Mucosa of gallbladder (tissue), 1 donor: ENCODE measurements around the gene WWOX. TPM values are rescaled to one million over a fixed set of nuclear protein-coding genes. Genes with fewer than 3 reads are reported as not detected.
A peak's percentile ranks its signal among the peaks of the same experiment; 100 is the strongest.

ENCODE experiments used
- DNase-seq: peaks from one replicate; pipeline ENCODE4 v3.0.0-alpha.2; 2020; ENCODE audit warnings: low spot score
- total RNA-seq: library from RNA; stranded (reverse); gene quantifications from one replicate; pipeline ENCODE4 v1.2.1, GENCODE V29; 2021
- donor health status: DM: no; HTN: no; CAD: no.

Gene WWOX
- total RNA-seq, 1 donor from 2014 or later, result 28.2 TPM

DNA sequence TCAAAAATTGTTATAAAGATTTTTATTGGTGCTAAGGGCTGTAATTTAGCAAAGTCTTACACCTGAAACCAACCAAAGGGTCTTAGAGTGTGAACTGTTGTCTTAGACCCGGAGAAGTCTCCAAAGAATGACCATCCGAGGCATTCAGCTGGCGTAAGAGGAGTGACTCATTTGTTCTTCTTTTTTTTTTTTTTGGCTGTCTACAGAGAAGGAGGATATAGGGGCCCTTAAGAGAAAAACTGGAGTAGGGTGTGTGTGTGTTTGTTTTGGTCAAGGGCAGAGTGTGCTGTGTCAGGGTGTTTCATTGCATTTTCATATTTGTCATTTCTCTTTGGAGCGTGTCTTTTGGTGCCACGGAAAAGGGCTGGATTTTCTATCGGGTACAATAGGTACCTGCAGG is 508.0 kb downstream of the WWOX start:
- DNase-seq, result no peak

DNA sequence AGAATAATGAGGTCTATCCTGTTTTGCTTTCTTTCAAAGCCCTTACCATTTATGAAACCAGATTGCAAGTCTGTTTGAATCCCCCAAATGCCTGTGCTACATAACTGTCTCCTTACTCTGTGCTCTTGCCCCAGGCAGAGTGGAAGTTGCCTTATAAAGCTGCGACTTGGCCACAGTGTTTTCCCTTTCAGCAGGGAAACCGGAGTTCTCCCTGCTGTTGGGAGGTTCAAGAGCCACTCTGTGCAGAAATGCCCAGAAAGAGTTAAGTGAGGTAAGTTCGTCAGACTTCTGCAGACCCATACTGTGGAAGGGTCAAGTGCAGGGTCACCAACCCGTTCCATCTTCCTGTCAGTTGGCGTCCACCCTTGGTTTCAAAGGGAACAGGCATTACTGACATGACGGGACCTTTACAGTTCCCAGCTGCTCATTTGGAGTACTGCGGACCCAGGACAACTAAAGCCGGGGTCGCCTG is 508.9 kb downstream of the WWOX start:
- peak; percentile 24 for DNase-seq

DNA sequence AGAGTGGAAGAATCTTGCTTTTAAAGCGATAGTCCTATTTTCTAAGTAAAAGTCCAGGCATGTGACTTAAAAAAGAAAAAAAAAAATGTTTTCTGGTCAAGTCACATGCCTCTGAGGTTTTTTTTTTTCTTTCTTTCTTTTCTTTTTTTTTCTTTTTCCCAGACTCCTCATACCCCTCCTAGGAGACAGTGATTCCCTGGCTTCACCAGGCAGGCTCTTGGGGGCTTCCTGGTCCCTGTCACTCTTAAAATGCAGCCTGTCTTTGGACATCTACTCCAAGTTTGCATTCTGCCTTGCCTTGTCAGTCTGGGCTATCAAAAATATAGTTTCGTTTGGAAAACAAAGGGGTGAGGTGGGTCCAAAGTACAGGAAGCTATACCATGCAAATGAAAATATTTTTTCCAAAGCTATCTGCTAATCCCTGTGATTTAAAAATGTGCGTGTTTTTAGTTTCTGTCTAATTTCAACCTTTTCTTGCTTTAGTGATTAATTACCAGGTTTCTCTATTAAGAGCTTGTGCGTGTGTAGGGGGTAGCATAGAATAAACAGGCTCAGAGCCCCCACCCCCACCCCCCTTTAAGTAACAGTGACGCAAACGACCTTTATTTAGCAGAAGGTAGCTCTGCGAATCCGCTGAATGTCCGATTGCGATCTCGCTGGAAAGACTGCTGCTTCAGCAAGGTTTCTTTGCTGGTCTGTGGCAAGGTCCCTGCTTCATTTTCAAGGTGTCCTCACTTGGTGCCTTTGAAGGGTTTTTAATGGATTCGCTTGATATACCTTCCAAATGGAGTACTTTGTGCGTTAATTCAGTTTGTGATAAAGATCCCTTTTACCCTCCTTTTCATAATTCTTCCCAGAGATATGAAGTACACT is 510.2 kb downstream of the WWOX start:
- DNase-seq, result no peak

DNA sequence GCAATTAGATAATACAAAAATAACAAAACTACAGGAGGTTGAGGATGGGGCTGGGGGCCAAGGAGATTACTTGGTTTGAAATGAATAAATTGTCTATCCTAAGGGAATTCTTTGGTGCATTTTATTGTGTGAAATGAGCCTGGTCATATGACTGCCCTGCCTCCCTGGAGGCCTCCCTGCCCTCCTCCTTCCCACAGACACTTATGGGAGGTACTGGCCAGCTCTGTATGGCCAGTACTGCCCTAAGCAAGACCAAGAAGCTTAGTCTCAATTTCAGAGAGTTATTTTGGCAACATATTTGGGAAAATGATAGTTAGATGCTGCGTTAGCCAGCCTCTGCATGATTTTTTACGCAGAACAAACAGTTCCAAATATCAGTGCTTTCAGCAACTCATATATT is 511.9 kb downstream of the WWOX start:
- no peak for DNase-seq

DNA sequence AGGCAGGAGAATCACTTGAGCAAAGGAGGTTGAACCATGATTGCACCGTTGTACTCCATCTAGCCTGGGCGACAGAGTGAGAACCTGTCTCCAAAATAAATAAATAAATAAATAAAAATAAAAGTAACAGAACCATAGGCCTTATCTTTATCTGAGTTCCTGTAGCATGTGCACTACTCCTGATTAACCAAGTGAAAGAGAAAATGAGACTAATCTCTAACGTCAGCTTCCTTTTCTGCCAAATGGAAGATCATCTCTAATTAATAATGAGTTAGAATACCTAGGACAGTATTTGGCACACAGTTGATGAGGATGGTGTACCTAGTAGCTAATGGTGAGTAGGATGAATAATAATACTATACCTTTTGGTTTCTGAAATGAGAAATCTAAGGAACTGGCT is 520.4 kb downstream of the WWOX start:
- no peak for DNase-seq

DNA sequence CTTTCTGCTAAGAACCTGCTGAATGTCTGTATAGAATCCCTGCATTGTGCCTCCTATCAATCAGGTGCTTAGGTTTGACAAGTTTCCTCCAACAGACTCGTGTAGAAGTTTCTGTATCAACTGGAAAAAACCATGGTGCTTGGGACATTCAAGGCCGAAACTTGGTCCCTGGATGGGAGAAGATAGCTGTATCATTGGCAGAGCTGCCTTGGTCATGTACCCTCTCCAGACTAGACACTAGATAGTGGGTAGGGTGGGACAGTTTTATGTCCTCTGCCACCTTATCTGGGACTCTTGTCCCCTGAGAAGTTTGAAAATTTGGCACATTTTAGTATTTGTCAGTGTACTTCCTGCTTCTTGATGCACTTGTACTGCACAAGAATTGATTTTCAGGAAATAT is 520.8 kb downstream of the WWOX start:
- no peak for DNase-seq

DNA sequence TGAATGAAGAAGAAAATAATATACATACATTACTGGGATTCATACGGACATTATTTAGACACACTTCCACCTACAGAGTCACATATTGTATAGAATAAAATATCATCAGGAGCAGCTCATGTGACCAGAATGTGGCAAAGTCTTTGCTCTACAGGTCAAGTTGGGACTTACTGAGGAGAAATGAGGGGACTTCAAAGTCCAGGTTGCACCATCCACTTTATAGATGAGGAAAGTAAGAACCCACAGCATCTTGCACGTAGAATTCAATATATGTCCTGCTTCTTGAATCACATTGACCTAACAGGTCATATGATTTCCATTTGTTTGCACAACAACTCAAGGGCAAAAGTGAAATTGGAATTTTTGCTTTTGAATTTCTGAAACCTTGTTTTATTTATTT is 524.3 kb downstream of the WWOX start:
- DNase-seq, result no peak

DNA sequence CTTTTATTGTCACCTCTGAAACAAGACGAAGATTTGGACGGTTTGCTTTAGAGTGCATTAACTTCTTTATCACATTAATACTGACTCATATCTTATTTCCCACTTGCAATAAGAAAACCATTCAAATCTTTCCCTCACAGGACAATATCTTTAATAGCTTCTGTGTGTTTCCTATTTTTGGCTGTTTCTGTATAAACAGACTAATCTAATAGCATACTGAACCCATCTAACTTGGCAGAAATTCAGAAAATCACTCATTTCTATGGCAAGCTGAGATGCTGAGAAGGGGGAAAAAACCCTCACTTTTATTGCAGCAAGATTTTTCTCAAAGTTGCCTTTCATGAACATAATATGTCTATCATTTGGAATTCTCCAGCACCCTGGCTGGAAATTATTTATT is 524.9 kb downstream of the WWOX start:
- DNase-seq, result no peak

DNA sequence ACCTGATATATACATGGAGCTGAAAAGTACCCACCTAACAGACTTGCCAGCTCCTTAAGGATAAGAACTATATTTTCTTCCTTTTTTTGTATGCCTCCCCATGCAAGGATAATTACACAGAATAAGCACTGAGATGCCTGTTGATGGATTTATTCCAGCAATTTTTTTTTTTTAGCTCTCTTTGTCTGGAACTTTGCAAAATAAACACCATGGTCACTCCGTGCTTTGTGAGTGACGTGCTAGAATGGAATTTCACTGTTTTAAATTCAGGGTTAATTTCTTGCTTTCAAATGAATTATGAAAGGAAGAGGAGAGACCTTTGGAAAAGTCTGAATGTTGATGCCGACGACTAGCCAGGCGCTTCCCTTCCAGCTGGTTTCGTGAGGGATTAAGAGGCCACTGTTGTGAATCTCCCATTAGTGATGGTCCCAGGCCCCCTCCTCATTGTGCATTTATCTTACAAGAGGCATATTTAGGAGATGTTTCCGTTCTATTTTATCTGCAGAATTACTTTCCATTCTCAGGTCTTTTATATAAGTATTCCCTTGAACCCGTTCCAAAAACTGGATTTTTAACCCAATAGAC is 529.1 kb downstream of the WWOX start:
- no peak for DNase-seq

DNA sequence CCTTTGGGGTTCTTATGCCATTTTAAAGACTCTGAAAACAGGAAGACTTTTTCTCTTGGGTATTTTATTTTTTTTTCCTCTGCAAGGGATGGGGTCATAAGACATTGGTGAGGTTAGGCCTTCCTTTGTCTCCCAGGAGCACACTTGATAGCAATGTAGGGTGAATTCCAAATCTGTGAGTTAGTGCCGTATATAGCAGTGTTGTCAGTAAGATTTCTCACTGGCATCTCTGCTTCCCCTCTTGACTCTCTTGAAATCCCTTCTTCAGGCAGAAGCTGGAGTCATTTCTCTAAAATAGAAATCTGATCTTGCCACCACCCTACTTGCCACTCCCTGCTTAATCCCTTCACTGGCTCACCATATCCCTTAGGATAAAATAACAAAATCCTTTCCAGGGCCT is 529.7 kb downstream of the WWOX start:
- DNase-seq, result no peak

DNA sequence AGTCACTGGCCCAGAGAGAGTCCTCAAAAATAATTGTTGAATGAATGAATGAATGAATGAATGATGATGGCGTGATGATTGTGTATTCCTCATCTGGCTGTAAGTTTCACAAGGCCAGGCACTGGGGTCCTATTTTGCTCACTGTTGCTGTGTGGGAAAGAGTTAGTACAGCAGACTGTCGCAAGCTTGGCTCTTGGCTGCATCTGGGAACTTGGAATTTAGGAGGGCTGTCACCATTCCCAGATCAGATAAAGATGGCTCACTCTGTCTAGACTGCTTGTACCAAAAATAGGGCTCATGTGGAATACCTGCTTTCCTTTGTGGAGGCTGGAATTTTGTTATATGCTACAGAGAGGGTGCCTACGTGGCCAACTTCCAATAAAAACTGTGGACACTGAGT is 530.6 kb downstream of the WWOX start:
- no peak for DNase-seq

DNA sequence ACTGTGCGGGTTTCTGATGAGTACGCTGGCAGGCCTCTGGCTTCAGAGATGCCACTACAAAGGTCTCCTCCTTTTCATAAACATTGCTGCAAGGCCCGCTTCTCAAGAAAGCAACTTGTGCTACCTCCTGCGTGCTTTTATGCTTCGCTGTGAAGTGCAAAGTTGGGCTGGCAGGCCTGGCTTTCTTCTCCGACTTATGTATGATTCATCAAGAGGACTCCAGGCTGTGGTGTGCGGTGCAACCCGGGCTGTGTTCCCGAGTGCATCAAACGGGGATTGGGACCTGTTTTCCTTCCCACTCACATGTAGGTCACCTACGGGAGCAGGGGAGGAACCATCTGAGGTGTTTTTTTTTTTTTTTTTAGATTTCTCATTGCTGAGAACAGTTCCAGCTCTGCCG is 534.1 kb downstream of the WWOX start:
- no peak for DNase-seq

DNA sequence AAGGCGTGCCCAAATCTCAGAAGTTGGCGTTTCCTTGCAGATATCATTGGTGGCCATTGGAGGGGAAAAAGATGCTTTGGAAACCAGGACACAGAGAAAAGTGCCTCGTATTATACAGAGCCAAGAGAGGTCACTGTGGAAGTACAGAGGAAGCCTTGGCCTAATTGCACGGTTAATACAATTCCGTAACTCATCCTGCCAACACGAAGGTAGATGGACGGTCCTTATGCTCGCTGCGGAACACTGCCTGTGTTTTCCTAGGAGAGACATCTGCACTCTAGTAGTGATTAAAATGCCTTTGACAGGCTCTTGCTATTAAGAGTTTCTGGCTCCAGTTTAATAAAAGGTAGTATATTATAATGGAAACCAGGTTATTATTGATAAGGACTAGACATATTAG is 536.4 kb downstream of the WWOX start:
- DNase-seq, result no peak

DNA sequence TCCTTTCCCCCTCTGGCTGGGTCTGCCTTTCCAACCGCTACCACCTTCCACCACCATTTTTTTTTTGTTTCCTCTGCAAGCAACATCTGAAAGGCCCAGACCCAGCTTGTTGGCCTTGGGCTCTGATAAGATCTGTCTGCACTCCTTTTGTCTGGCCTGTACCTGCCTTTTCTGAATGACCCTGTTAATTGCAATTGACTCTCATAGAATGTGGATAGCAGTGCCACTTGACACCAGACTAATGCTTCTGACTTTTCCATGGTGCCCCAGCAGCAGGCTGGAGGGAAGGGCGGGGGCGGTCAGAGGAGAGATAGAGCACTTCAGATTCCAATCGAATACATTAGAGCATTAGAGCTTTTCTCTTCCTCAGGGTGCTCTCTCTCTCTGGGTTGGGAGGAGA is 538.9 kb downstream of the WWOX start:
- DNase-seq, result no peak

DNA sequence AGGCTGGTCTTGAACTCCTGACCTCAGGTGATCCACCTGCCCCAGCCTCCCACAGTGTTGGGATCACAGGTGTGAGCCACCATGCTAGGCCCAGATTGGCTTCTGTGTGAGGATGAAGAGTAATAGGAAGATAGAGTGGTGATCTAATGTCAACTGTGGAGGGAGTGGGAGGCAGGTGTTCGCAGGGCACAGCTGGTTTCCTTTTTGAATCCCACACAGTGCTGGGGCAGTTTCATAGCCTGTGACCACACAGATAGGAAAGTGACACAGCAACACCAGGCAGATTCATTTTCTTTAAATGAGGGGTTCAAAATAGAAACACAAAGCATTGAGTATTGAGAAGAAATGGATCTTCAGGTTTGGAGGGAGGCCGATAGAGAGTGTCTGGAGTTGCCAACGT is 540.3 kb downstream of the WWOX start:
- no peak for DNase-seq

DNA sequence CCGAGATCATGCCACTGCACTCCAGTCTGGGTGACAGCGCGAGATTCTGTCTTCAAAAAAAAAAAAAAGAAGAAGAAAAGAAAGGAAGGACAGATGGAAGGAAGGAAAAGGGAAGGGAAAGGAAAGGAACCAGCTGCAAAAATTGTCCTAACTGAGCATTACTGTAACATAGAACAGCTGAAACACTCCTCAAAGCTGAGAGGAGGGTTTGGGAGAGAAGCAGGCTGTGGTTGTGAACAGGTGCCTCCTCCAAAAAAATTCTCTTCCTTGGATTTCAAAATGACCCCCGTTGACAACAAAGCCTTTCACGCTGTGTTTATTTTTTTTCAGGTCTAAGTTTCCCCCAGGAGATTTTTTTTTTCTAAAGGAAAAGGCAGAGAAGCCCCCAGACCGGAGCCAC is 541.4 kb downstream of the WWOX start:
- no peak for DNase-seq

DNA sequence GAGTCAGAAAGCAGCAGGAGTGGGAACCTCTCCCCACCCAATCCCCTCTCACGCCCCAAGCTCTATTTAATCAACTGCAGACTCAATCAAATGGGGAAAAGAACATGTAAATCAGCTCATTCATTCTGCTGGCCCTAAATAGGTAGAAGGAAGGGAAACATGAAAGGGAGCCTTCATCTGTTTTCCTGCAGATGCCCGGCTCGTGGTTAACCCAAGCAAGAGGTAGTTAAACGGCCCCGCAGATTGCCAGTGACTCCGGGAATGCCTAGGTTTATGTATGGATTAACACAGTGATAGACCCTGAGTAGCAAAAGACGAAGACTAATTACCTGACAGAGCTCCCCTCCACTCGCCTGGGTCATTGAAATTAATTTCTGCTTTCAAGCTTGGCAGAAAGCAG is 542.0 kb downstream of the WWOX start:
- no peak for DNase-seq

DNA sequence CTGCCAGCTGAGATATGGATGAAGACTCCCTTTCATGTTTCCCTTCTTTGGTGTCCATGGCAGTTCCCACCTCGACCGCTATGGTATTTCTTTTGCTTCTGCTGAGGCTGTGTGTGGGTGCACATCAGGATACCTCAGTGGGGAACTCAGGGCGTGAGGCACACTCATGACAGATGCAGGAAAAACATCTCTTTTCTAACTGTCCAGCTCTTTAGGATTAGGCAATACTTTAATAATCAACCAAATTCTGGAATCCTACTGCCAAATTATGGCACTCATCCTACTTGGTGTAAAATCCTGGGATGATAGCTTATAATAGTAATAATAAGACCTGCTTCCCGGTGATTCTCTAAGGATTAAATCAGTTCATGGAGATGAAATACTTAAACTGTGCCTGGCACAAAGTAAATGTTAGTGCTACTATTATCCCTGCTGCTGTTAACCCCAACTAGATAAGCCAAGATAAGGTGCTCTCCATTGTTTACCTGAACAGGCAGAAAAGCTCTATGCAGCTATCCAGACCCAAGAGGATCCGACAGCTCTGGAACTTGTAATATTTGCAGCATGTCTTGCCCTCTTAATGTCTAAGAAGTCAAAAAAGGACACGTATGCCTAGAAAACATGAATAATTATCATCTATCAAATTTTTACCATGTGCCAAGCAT is 543.3 kb downstream of the WWOX start:
- DNase-seq, result no peak

DNA sequence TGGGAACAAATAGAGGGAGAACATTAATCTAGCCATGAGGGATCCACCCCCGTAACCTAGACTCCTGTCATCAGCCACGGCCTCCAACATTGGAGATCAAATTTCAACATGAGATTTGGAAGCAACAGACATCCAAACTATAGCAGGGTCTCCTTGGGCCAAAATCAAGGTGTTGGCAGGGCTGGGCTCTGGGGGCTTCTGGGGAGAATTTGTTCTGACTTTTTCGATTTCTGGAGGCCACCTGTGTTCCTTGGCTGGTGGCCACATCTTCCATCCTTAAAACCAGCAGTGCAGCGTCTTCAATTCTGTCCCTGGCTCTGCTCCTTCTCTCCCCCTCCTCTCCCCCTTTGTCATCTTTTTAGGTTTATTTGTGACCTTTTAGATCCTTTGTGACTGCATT is 546.2 kb downstream of the WWOX start:
- no peak for DNase-seq

DNA sequence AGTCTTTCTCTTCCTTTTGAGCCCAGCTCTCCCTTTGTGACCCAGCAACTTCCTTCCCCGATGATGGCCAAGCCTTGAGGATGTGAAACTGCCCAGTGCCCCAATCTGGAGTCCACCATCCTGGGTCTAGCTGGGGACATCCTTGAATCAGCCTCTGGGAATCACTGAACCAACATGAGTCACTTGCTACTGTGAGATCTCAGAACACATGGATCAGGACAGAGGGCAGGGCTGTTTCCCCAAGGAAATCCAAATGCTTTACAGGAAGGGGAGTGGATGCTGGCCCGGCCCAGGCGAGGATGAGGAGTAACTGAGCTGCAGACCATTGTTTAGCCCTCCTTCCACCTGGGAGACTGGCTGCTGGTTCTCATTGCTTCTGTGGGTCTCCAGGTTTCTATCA is 547.6 kb downstream of the WWOX start:
- no peak for DNase-seq

DNA sequence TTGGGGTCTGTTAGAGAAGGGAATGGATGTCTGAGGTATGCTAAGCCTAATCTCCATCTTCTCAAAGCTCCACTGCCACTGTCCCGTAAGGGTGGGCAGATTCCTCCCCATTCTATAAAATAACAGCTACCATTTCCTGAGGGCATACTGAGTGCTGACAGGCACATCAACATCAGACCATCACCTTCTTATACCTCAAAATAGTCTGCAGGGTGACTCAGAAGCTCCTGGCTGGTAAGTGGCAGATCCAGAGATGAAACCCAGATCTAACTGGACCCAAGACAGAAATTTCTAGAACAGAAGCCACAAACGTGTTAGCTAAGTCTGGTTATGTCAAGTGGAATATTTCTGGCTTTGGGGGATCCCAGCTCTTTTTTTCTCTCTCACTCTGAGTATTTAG is 548.0 kb downstream of the WWOX start:
- no peak for DNase-seq

DNA sequence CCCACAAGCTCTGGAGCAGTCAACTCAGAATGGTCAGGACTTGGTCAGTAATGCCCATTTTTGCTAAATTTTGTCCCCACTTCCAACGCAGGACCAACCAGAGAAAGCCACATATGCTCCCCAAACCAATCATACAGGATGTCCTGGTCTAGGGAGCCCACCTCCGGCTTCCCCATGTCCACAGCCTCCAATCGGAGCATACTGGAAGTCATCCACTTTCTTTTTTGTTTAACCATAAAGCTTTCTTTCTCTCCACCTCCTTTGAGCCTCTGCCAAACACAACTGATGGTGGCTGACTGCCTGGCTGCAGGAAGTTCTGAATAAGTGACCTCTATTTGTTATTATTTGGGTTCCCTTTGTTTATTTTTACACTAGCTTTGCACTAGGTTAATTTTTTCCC is 549.1 kb downstream of the WWOX start:
- peak; percentile 53 for DNase-seq
